HuH-7 (cell line): ENCODE measurements around the gene MME.

ENCODE experiments used
- DNase-seq: peaks from one replicate; pipeline ENCODE4 v3.0.0; 2011; ENCODE audit warnings: low spot score

Gene MME

GRCh38 chr3:155147588-155147987 lies 67.5 kb downstream of the MME start:
- DNase-seq: no peak

GRCh38 chr3:155149494-155149893 lies 69.4 kb downstream of the MME start:
- DNase-seq: no peak

GRCh38 chr3:155153242-155154186 lies 73.4 kb downstream of the MME start:
- no peak for DNase-seq

GRCh38 chr3:155154255-155154654 lies 74.1 kb downstream of the MME start:
- no peak for DNase-seq

GRCh38 chr3:155158346-155159037 lies 78.4 kb downstream of the MME start:
- DNase-seq: no peak

GRCh38 chr3:155159301-155159700 lies 79.2 kb downstream of the MME start:
- DNase-seq: no peak

GRCh38 chr3:155161640-155162292 lies 81.6 kb downstream of the MME start:
- DNase-seq: no peak

GRCh38 chr3:155164306-155164705 lies 84.2 kb downstream of the MME start:
- no peak for DNase-seq

GRCh38 chr3:155166441-155166840 lies 86.3 kb downstream of the MME start:
- DNase-seq: no peak

- no peak for DNase-seq
These were observed 89.1 kb downstream of the MME start for GRCh38 chr3:155169197-155169596.

- DNase-seq: no peak
These were observed 93.7 kb downstream of the MME start for GRCh38 chr3:155173771-155174170.

- DNase-seq: no peak
These were observed 98.8 kb downstream of the MME start for GRCh38 chr3:155178810-155179436.

GRCh38 chr3:155179437-155179827 lies 99.3 kb downstream of the MME start:
- DNase-seq: no peak

GRCh38 chr3:155179966-155180757 lies 100.0 kb downstream of the MME start:
- DNase-seq: no peak

- DNase-seq: no peak
These were observed 102.3 kb downstream of the MME start for GRCh38 chr3:155182467-155182866.

GRCh38 chr3:155184011-155184410 lies 103.9 kb downstream of the MME start:
- no peak for DNase-seq

GRCh38 chr3:155185631-155186071 lies 105.5 kb downstream of the MME start:
- DNase-seq: no peak

- no peak for DNase-seq
These were observed 107.9 kb downstream of the MME start for GRCh38 chr3:155188031-155188430.

GRCh38 chr3:155189478-155189877 lies 109.4 kb downstream of the MME start:
- no peak for DNase-seq

- no peak for DNase-seq
These were observed 110.6 kb downstream of the MME start for GRCh38 chr3:155190691-155191090.

- DNase-seq: no peak
These were observed 113.0 kb downstream of the MME start for GRCh38 chr3:155192957-155193746.
